ENCODE measurements around the gene CYP2A6. TPM values are rescaled to one million over a fixed set of nuclear protein-coding genes. Genes with fewer than 3 reads are reported as not detected.

The CYP2A6 gene
- total and polyA plus RNA-seq, 2 experiments from 2014 or later: 0.39 TPM; not detected in 1

DNA sequence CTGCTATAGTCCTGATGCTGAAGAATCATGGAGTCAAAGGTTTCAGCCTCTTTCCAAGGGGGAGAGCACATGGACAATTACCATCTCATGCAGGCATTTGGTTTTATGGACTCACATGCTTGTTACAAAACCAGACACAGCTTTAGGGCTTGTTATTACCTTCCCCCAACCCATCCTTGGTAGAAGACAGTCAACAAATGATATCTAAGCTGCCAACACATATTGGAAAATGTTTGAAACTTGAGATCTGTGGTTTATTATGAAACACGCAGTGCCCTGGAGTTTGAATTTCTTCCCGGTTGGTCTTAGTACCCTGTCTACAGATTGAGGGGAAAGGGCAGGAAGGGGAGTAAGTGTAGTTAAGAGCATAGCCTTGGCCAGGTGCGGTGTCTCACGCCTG lies 12.5 kb upstream of the CYP2A6 start:
- H2AFZ ChIP-seq: no peak overlapping the region
- no peaks in the 10 kb centered on the region for H3K9me3 Mint-ChIP-seq
- no peaks in the 10 kb centered on the region for H3F3A ChIP-seq (replicated peaks; ENCODE audit: low read depth)
- H3K4me3 Mint-ChIP-seq: no peak overlapping the region
- no peak overlapping the region for H3K27ac Mint-ChIP-seq
- no peaks in the 10 kb centered on the region for H3K36me3 ChIP-seq (ENCODE audit: insufficient read depth)
- no peaks in the 10 kb centered on the region for H3K4me1 ChIP-seq (ENCODE audit: insufficient read depth)
- ATAC-seq: no peak
- no peaks in the 10 kb centered on the region for H3K27me3 ChIP-seq (ENCODE audit: insufficient read depth)
- TF ChIP-seq POLR2AphosphoS5 (IDR thresholded peaks at IDR 0.05; ENCODE audit: low read depth) (no peak), STAT1 (IDR thresholded peaks at IDR 0.05; ENCODE audit: unreplicated experiment) (no peak)
- no peaks in the 10 kb centered on the region for H3K4me1 Mint-ChIP-seq
- DNase-seq (ENCODE audit: low spot score): no peak
- peaks cover 1% of the 10 kb centered on the region for H3K27me3 Mint-ChIP-seq (ENCODE audit: insufficient read depth, low read depth, poor library complexity)
- no peak overlapping the region for H3K27ac ChIP-seq (ENCODE audit: low read depth)
- H4K20me1 ChIP-seq (replicated peaks; ENCODE audit: insufficient read depth): no peaks in the 10 kb centered on the region
- H3K79me2 ChIP-seq (replicated peaks; ENCODE audit: insufficient read depth): no peaks in the 10 kb centered on the region
- H3K4me3 ChIP-seq: no peak overlapping the region
- H3K9me2 ChIP-seq (ENCODE audit: insufficient read depth): no peaks in the 10 kb centered on the region
- H3K4me2 ChIP-seq: no peak overlapping the region
- H3K36me3 Mint-ChIP-seq (ENCODE audit: low read depth): no peaks in the 10 kb centered on the region

GRCh38 chr19:40862333-40862732 lies 12.1 kb upstream of the CYP2A6 start:
- no peaks in the 10 kb centered on the region for H3K4me1 ChIP-seq (ENCODE audit: insufficient read depth)
- no peaks in the 10 kb centered on the region for H3K9me2 ChIP-seq (ENCODE audit: insufficient read depth)
- no peaks in the 10 kb centered on the region for H3K4me1 Mint-ChIP-seq
- H3K36me3 Mint-ChIP-seq (ENCODE audit: low read depth): no peaks in the 10 kb centered on the region
- no peak overlapping the region for H3K27ac Mint-ChIP-seq
- no peak overlapping the region for H3K4me3 Mint-ChIP-seq
- H3K9me3 Mint-ChIP-seq: no peaks in the 10 kb centered on the region
- no peak overlapping the region for H3K4me2 ChIP-seq
- H3K36me3 ChIP-seq (ENCODE audit: insufficient read depth): no peaks in the 10 kb centered on the region
- no peaks in the 10 kb centered on the region for H3K79me2 ChIP-seq (replicated peaks; ENCODE audit: insufficient read depth)
- H3K4me3 ChIP-seq: no peak overlapping the region
- no peak overlapping the region for H3K27ac ChIP-seq (ENCODE audit: low read depth)
- no peaks in the 10 kb centered on the region for H3K27me3 ChIP-seq (ENCODE audit: insufficient read depth)
- peaks cover 1% of the 10 kb centered on the region for H3K27me3 Mint-ChIP-seq (ENCODE audit: insufficient read depth, low read depth, poor library complexity)
- H2AFZ ChIP-seq: no peak overlapping the region
- H4K20me1 ChIP-seq (replicated peaks; ENCODE audit: insufficient read depth): no peaks in the 10 kb centered on the region
- H3F3A ChIP-seq (replicated peaks; ENCODE audit: low read depth): no peaks in the 10 kb centered on the region
- DNase-seq (ENCODE audit: low spot score) (no peak), ATAC-seq (no peak; the same call in 2 of the 3 replicates)
- no peak; a peak in 1 of 4 replicates for TF ChIP-seq CTCF (conservative IDR thresholded peaks at IDR 0.05; ENCODE audit: low read depth in 2 of 2)
- no peak for TF ChIP-seq NANOG (IDR thresholded peaks at IDR 0.05; ENCODE audit: borderline replicate concordance)
- no peak for TF ChIP-seq JUNB (IDR thresholded peaks at IDR 0.05; ENCODE audit: unreplicated experiment)
- TF ChIP-seq POLR2AphosphoS5 (IDR thresholded peaks at IDR 0.05; ENCODE audit: low read depth): no peak
- no peak for TF ChIP-seq ZNF114 (CRISPR knock-in tag; IDR thresholded peaks at IDR 0.05)
- no peak for TF ChIP-seq STAT1 (IDR thresholded peaks at IDR 0.05; ENCODE audit: unreplicated experiment)
- TF ChIP-seq, protein P1, sequence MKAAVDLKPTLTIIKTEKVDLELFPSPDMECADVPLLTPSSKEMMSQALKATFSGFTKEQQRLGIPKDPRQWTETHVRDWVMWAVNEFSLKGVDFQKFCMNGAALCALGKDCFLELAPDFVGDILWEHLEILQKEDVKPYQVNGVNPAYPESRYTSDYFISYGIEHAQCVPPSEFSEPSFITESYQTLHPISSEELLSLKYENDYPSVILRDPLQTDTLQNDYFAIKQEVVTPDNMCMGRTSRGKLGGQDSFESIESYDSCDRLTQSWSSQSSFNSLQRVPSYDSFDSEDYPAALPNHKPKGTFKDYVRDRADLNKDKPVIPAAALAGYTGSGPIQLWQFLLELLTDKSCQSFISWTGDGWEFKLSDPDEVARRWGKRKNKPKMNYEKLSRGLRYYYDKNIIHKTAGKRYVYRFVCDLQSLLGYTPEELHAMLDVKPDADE (IDR thresholded peaks at IDR 0.05): no peak
- no peak for TF ChIP-seq EZH2phosphoT487 (IDR thresholded peaks at IDR 0.05; ENCODE audit: unreplicated experiment)
- no peak for TF ChIP-seq EZH2 (IDR thresholded peaks at IDR 0.05; ENCODE audit: low read depth, unreplicated experiment)
- no peak for TF ChIP-seq ZNF331 (CRISPR knock-in tag; IDR thresholded peaks at IDR 0.05; ENCODE audit: low read depth)
- TF ChIP-seq, protein P2, sequence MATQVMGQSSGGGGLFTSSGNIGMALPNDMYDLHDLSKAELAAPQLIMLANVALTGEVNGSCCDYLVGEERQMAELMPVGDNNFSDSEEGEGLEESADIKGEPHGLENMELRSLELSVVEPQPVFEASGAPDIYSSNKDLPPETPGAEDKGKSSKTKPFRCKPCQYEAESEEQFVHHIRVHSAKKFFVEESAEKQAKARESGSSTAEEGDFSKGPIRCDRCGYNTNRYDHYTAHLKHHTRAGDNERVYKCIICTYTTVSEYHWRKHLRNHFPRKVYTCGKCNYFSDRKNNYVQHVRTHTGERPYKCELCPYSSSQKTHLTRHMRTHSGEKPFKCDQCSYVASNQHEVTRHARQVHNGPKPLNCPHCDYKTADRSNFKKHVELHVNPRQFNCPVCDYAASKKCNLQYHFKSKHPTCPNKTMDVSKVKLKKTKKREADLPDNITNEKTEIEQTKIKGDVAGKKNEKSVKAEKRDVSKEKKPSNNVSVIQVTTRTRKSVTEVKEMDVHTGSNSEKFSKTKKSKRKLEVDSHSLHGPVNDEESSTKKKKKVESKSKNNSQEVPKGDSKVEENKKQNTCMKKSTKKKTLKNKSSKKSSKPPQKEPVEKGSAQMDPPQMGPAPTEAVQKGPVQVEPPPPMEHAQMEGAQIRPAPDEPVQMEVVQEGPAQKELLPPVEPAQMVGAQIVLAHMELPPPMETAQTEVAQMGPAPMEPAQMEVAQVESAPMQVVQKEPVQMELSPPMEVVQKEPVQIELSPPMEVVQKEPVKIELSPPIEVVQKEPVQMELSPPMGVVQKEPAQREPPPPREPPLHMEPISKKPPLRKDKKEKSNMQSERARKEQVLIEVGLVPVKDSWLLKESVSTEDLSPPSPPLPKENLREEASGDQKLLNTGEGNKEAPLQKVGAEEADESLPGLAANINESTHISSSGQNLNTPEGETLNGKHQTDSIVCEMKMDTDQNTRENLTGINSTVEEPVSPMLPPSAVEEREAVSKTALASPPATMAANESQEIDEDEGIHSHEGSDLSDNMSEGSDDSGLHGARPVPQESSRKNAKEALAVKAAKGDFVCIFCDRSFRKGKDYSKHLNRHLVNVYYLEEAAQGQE (IDR thresholded peaks at IDR 0.05; ENCODE audit: unreplicated experiment): no peak

All from GM23338 (cell line).